NB4 (cell line): Measurements from ENCODE around the gene VWA5B1.

Source experiments
- MYC ChIP-seq: IDR thresholded peaks from 2 replicates; pipeline ENCODE4 v1.6.1; 2011; ENCODE audit warnings: low read depth, low read length
- POLR2A ChIP-seq: IDR thresholded peaks from 2 replicates; pipeline ENCODE4 v1.6.1; 2011; ENCODE audit warnings: mild to moderate bottlenecking; ENCODE audit not compliant: insufficient read length; ENCODE audit errors: extremely low read depth
- TF ChIP-seq, protein P1 (sequence below): IDR thresholded peaks from one replicate; pipeline ENCODE4 v1.5.1; 2012; ENCODE audit warnings: low read depth, low read length
- TF ChIP-seq, protein P2 (sequence below): IDR thresholded peaks from 2 replicates; pipeline ENCODE4 v1.6.1; 2011; ENCODE audit warnings: low read depth, low read length

- TF ChIP-seq, protein P1, sequence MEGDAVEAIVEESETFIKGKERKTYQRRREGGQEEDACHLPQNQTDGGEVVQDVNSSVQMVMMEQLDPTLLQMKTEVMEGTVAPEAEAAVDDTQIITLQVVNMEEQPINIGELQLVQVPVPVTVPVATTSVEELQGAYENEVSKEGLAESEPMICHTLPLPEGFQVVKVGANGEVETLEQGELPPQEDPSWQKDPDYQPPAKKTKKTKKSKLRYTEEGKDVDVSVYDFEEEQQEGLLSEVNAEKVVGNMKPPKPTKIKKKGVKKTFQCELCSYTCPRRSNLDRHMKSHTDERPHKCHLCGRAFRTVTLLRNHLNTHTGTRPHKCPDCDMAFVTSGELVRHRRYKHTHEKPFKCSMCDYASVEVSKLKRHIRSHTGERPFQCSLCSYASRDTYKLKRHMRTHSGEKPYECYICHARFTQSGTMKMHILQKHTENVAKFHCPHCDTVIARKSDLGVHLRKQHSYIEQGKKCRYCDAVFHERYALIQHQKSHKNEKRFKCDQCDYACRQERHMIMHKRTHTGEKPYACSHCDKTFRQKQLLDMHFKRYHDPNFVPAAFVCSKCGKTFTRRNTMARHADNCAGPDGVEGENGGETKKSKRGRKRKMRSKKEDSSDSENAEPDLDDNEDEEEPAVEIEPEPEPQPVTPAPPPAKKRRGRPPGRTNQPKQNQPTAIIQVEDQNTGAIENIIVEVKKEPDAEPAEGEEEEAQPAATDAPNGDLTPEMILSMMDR = no peak
- no peak for TF ChIP-seq POLR2A
- TF ChIP-seq, protein P2, sequence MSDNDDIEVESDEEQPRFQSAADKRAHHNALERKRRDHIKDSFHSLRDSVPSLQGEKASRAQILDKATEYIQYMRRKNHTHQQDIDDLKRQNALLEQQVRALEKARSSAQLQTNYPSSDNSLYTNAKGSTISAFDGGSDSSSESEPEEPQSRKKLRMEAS = no peak
- no peak for TF ChIP-seq MYC
Observed at GRCh38 chr1:20401405-20402010, 110.8 kb downstream of the VWA5B1 start.
